OCI-LY3 (cell line): ENCODE results near the gene ALDOA.

Experiments used
- EZH2phosphoT487 ChIP-seq: fragments of 200-600 bp; shearing (Covaris generic); IDR thresholded peaks from 2 replicates; pipeline ENCODE4 v1.6.1; 2018; ENCODE audit warnings: antibody characterized with exemption, mixed run types, low read depth
- TF ChIP-seq, protein P1 (sequence below): fragments of 200-600, 300-600 bp; sonication (generic); IDR thresholded peaks from 2 replicates; pipeline ENCODE4 v1.5.1; 2014; ENCODE audit warnings: antibody characterized with exemption, low read length, low read depth

DNA sequence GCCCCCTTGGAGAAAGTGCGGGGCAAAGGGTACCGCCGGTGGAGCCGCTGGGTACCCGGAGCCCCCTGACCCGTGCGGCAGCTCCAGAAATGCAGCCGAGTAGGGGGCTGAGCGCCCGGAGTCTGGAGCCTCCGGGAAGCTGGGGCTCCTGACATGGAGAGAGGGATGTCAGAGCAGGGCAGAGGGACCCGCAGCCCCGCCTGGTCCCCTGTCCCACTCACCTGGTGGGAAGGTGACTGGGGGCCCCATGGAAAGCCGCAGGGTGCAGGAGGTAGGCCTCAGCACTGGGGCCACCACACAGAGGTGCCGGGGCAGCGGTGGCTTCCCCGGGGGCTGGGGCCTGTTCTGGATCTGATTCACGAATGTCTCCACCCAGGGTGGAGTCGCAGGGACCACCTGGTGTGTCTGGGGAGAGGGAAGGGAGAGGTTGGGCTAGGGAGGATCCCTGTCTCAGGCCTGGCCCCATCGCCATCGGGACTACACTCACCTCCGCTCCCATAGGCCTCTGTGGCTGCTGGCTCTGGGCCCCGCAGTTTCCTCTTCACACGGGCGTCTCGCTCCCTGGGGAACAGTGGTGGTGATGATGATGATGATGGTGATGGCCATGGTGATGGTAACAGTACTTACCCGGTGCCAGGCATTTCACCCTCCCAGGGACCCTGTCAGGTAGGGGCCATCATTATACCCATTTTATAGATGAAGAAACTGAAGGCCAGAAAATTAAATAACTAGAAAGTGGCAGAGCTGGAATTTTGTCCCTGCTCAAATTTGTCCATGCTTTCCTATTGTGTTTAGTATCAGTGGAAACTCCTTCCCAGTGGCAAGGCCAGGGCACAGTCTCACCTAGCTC, 21.0 kb downstream of the ALDOA start:
- TF ChIP-seq, protein P1, sequence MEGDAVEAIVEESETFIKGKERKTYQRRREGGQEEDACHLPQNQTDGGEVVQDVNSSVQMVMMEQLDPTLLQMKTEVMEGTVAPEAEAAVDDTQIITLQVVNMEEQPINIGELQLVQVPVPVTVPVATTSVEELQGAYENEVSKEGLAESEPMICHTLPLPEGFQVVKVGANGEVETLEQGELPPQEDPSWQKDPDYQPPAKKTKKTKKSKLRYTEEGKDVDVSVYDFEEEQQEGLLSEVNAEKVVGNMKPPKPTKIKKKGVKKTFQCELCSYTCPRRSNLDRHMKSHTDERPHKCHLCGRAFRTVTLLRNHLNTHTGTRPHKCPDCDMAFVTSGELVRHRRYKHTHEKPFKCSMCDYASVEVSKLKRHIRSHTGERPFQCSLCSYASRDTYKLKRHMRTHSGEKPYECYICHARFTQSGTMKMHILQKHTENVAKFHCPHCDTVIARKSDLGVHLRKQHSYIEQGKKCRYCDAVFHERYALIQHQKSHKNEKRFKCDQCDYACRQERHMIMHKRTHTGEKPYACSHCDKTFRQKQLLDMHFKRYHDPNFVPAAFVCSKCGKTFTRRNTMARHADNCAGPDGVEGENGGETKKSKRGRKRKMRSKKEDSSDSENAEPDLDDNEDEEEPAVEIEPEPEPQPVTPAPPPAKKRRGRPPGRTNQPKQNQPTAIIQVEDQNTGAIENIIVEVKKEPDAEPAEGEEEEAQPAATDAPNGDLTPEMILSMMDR, result no peak
- TF ChIP-seq EZH2phosphoT487, result no peak
